SK-N-SH (cell line): ENCODE measurements around the gene SENP1. TPM values are rescaled to one million over a fixed set of nuclear protein-coding genes. Genes with fewer than 3 reads are reported as not detected.
A peak's percentile ranks its signal among the peaks of the same experiment; 100 is the strongest.

Experiments used
- CTCF ChIA-PET: fragments of 300-600, 350-600 bp; formaldehyde crosslinking; extraction: SDS; loops from one replicate; lab custom pipeline; 2021; lab: Yijun Ruan, JAX
- POLR2A ChIA-PET: fragments of 350-600 bp; sonication (Branson Sonifier 250); formaldehyde crosslinking; extraction: SDS; loops from one replicate; lab custom pipeline; 2020; ENCODE audit warnings: antibody characterized with exemption, inconsistent platforms; lab: Yijun Ruan, JAX
- DNase-seq: peaks from one replicate; pipeline ENCODE4 v3.0.0; 2012
- H2AFZ ChIP-seq: fragments of 200-600 bp; sonication (generic); 2 replicates; pipeline ENCODE4 v1.8.1; 2016; ENCODE audit warnings: antibody characterized with exemption, mild to moderate bottlenecking, low read depth
- H3F3A ChIP-seq: fragments of 200-600 bp; sonication (generic); replicated peaks from 2 replicates; pipeline ENCODE3; 2016; ENCODE audit warnings: antibody characterized with exemption, mild to moderate bottlenecking; ENCODE audit not compliant: insufficient read depth
- H3K27ac ChIP-seq, 2 experiments: fragments of 200-500 bp in 1 of 2; fragments of 200-600 bp in 1 of 2; sonication (Bioruptor generic) in 1 of 2; sonication (generic), shearing (Covaris generic) in 1 of 2; 2 replicates each; pipeline versions ENCODE4 v1.5.1 to v1.6.1; 2014 to 2016; ENCODE audit warnings: low read depth in 2 of 2, inconsistent platforms in 1 of 2, low read length in 1 of 2, mild to moderate bottlenecking in 1 of 2, mixed read lengths in 1 of 2
- H3K27me3 ChIP-seq: fragments of 200-600 bp; sonication (generic), shearing (Covaris generic); 2 replicates; pipeline ENCODE4 v1.6.1; 2016; ENCODE audit warnings: mixed run types; ENCODE audit not compliant: insufficient read depth
- H3K36me3 ChIP-seq, 2 experiments: fragments of 200-500 bp in 1 of 2; fragments of 200-600 bp in 1 of 2; sonication (Bioruptor generic) in 1 of 2; sonication (generic) in 1 of 2; replicated peaks in 1 of 2; 2 replicates each; pipeline versions ENCODE3 to v1.5.1; 2014 to 2016; ENCODE audit warnings: low read length in 1 of 2, mild to moderate bottlenecking in 1 of 2; ENCODE audit not compliant: insufficient read depth in 2 of 2, control insufficient read depth in 1 of 2
- H3K4me1 ChIP-seq, 2 experiments: fragments of 200-500 bp in 1 of 2; fragments of 200-600 bp in 1 of 2; sonication (Bioruptor generic) in 1 of 2; sonication (generic), shearing (Covaris generic) in 1 of 2; 2 replicates each; pipeline versions ENCODE4 v1.5.1 to v1.6.1; 2014 to 2016; ENCODE audit warnings: low read depth in 1 of 2, low read length in 1 of 2, mixed run types in 1 of 2; ENCODE audit not compliant: insufficient read depth in 2 of 2, control insufficient read depth in 1 of 2
- H3K4me2 ChIP-seq: fragments of 200-600 bp; sonication (generic), shearing (Covaris generic); 2 replicates; pipeline ENCODE4 v1.6.1; 2017; ENCODE audit warnings: mixed run types
- H3K4me3 ChIP-seq, 2 experiments: fragments of 200-500 bp in 1 of 2; fragments of 200-600 bp in 1 of 2; sonication (Bioruptor generic) in 1 of 2; sonication (generic), shearing (Covaris generic) in 1 of 2; 2 replicates each; pipeline versions ENCODE4 v1.5.1 to v1.8.1; 2014 to 2016; ENCODE audit warnings: low read depth in 2 of 2, inconsistent platforms in 1 of 2, low read length in 1 of 2, mild to moderate bottlenecking in 1 of 2, mixed read lengths in 1 of 2, moderate library complexity in 1 of 2
- H3K79me2 ChIP-seq: fragments of 200-600 bp; sonication (generic); 2 replicates; pipeline ENCODE4 v1.8.1; 2017; ENCODE audit warnings: mild to moderate bottlenecking; ENCODE audit not compliant: insufficient read depth
- H3K9ac ChIP-seq: fragments of 200-600 bp; sonication (generic); 2 replicates; pipeline ENCODE4 v1.6.1; 2017; ENCODE audit warnings: mixed run types
- H3K9me2 ChIP-seq: fragments of 200-600 bp; sonication (generic); 2 replicates; pipeline ENCODE4 v1.6.1; 2017; ENCODE audit warnings: mixed run types
- H3K9me3 ChIP-seq: fragments of 200-600 bp; sonication (generic); 2 replicates; pipeline ENCODE4 v1.6.1; 2017; ENCODE audit warnings: mixed run types, mild to moderate bottlenecking, moderate library complexity
- H4K20me1 ChIP-seq: fragments of 200-600 bp; sonication (generic); 2 replicates; pipeline ENCODE4 v1.6.1; 2017; ENCODE audit warnings: mild to moderate bottlenecking, mixed run types; ENCODE audit not compliant: insufficient read depth
- CTCF ChIP-seq: fragments of 200-600 bp; sonication (generic); IDR thresholded peaks from 2 replicates; pipeline ENCODE4 v1.6.1; 2017; ENCODE audit warnings: antibody characterized with exemption, mild to moderate bottlenecking, moderate library complexity
- ELF1 ChIP-seq: IDR thresholded peaks from 2 replicates; pipeline ENCODE4 v1.4.0; 2012
- EP300 ChIP-seq, 2 experiments: IDR thresholded peaks; 2 replicates each; pipeline versions ENCODE4 v1.4.0 to v1.6.1; 2012; ENCODE audit warnings: borderline replicate concordance in 1 of 2, low read depth in 1 of 2, low read length in 1 of 2
- FOSL2 ChIP-seq: IDR thresholded peaks from 2 replicates; pipeline ENCODE4 v1.4.0; 2012; ENCODE audit warnings: low read depth, mild to moderate bottlenecking, moderate library complexity, borderline replicate concordance
- FOXJ3 ChIP-seq: sonication (generic); formaldehyde crosslinking; IDR thresholded peaks from 2 replicates; pipeline ENCODE4 v1.5.1; 2020; ENCODE audit warnings: mild to moderate bottlenecking, missing genetic modification reagents
- GABPA ChIP-seq: IDR thresholded peaks from 2 replicates; pipeline ENCODE4 v1.4.0; 2012; ENCODE audit warnings: low read depth, mild to moderate bottlenecking
- JUND ChIP-seq: IDR thresholded peaks from 2 replicates; pipeline ENCODE4 v1.4.0; 2012
- MEF2A ChIP-seq: IDR thresholded peaks from 2 replicates; pipeline ENCODE4 v1.4.0; 2012; ENCODE audit warnings: low read depth, borderline replicate concordance
- NFIC ChIP-seq: IDR thresholded peaks from 2 replicates; pipeline ENCODE4 v1.4.0; 2012; ENCODE audit warnings: borderline replicate concordance
- PBX3 ChIP-seq: IDR thresholded peaks from 2 replicates; pipeline ENCODE4; 2012
- RXRA ChIP-seq: IDR thresholded peaks from 2 replicates; pipeline ENCODE4 v1.4.0; 2012; ENCODE audit warnings: low read depth, mild to moderate bottlenecking, borderline replicate concordance
- TCF12 ChIP-seq: IDR thresholded peaks from 2 replicates; pipeline ENCODE4 v1.4.0; 2012
- TEAD4 ChIP-seq: IDR thresholded peaks from 2 replicates; pipeline ENCODE4 v1.4.0; 2012; ENCODE audit warnings: mild to moderate bottlenecking, borderline replicate concordance; ENCODE audit not compliant: insufficient read depth
- WGBS: methylation state at CpG from one replicate; pipeline ENCODE4 v1.1.6; 2017; ENCODE audit warnings: low lambda C conversion rate; 5-methylcytosine and 5-hydroxymethylcytosine counted together
- polyA plus RNA-seq, 3 experiments: library from polyadenylated mRNA; depleted of rRNA; stranded (reverse); fragments of >200 nt; gene quantifications; 2 replicates each; pipeline ENCODE4 v1.2.3, GENCODE V29; 2012
- TF ChIP-seq, protein P1 (sequence below): IDR thresholded peaks from 2 replicates; pipeline ENCODE4 v1.4.0; 2012; ENCODE audit warnings: low read depth
- TF ChIP-seq, protein P2 (sequence below): fragments of 150-350 bp; IDR thresholded peaks from 2 replicates; pipeline ENCODE4 v1.6.1; 2016; ENCODE audit warnings: mild to moderate bottlenecking, low read depth, low read length
- TF ChIP-seq, protein P3 (sequence below): IDR thresholded peaks from 2 replicates; pipeline ENCODE4 v1.4.0; 2012; ENCODE audit warnings: low read depth, borderline replicate concordance

The SENP1 gene
- polyA plus RNA-seq, 1 of the 3 experiments (the other 2 are of a cell fraction) = 5.6 TPM

- no peaks in the 10 kb centered on the region for H3K9me3 ChIP-seq
- H3K36me3 ChIP-seq = no peaks in the 10 kb centered on the region
- no peaks in the 10 kb centered on the region for H3K27me3 ChIP-seq
- peak overlapping the region; percentile 85 to 98 for H3K4me3 ChIP-seq
- H2AFZ ChIP-seq = peak overlapping the region; percentile 99
- H3K4me1 ChIP-seq = peaks cover 10 to 13% of the 10 kb centered on the region in 2 experiments; a peak in 3 of 4 replicates
- H3K27ac ChIP-seq = peak overlapping the region; percentile 95 to 99
- DNase-seq = no peak
- H3K9me2 ChIP-seq = no peaks in the 10 kb centered on the region
- ChIA-PET CTCF (interaction anchor here (1.4 to 1.8 kb wide), 2 partner anchors 58 to 512 kb away, joined by 5 to 6 read pairs; no protein-coding TSS in a partner anchor), POLR2A (interaction anchor here (1.2 to 1.7 kb wide), 4 partner anchors 50 to 90 kb away, joined by 3 to 8 read pairs (median 4); partner anchors contain the start of genes ASB8 and CCDC184)
- TF ChIP-seq, protein P1, sequence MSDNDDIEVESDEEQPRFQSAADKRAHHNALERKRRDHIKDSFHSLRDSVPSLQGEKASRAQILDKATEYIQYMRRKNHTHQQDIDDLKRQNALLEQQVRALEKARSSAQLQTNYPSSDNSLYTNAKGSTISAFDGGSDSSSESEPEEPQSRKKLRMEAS = no peak
- no peak for TF ChIP-seq TEAD4
- TF ChIP-seq GABPA = no peak
- TF ChIP-seq, protein P2, sequence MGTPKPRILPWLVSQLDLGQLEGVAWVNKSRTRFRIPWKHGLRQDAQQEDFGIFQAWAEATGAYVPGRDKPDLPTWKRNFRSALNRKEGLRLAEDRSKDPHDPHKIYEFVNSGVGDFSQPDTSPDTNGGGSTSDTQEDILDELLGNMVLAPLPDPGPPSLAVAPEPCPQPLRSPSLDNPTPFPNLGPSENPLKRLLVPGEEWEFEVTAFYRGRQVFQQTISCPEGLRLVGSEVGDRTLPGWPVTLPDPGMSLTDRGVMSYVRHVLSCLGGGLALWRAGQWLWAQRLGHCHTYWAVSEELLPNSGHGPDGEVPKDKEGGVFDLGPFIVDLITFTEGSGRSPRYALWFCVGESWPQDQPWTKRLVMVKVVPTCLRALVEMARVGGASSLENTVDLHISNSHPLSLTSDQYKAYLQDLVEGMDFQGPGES = no peak
- TF ChIP-seq ELF1 = no peak
- TF ChIP-seq MEF2A = no peak
- no peak for TF ChIP-seq TCF12
- no peak for TF ChIP-seq FOXJ3 (CRISPR knock-in tag)
- no peak for TF ChIP-seq PBX3
- TF ChIP-seq NFIC = no peak
- peaks cover 6% of the 10 kb centered on the region for H3F3A ChIP-seq
- WGBS = 71% methylated on average over 5 of the region's 5 CpGs
- peak overlapping the region; percentile 84 for H3K9ac ChIP-seq
- peak overlapping the region; percentile 78 for H3K4me2 ChIP-seq
- H3K79me2 ChIP-seq = peaks cover 41% of the 10 kb centered on the region
- H4K20me1 ChIP-seq = no peaks in the 10 kb centered on the region
These were observed 1.1 kb upstream of the SENP1 start for GRCh38 chr12:48106681-48107613.

DNA sequence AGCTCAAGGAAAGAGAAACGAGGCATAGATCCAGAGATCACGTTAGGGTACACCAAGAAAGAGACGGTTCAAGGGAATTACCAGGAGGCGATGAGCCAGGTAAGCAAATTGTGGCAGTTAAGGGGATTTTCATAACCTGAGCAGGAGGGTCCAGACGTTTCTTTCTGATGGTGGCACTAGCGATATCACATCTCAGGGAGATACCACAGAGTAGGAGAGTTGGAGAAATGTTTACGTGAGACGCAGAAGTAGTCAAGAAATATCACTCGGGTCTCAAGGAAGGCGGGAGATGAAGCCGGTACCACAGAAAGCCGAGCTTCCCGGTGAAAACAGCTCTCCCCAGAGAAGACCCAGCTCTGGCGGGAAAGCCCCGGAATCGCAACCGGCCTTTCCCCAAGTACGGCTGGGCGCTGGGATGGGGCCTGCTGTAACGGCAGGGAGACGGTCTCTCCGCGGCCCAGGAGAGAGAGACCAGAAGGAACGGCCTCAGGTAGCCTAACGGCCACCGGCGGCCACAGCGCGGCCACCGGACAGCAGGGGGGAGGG, 485 bp downstream of the SENP1 start:
- DNase-seq = no peak

More for the DNA sequence above, 485 bp downstream of the SENP1 start:
- Histone ChIP-seq H3K27ac (peak overlapping the region; percentile 95 to 99), H3K79me2 (peaks cover 57% of the 10 kb centered on the region), H4K20me1 (no peaks in the 10 kb centered on the region), H2AFZ (peak overlapping the region; percentile 99), H3K4me1 (peaks cover 10 to 13% of the 10 kb centered on the region in 2 experiments; a peak in 3 of 4 replicates), H3K4me3 (peak overlapping the region; percentile 85 to 98), H3K9me3 (no peaks in the 10 kb centered on the region), H3K36me3 (peaks cover 0 to 4% of the 10 kb centered on the region in 2 experiments), H3K9ac (peak overlapping the region; percentile 84), H3K27me3 (no peaks in the 10 kb centered on the region), H3K9me2 (no peaks in the 10 kb centered on the region), H3K4me2 (peak overlapping the region; percentile 78), H3F3A (peaks cover 6% of the 10 kb centered on the region)
- TF ChIP-seq JUND (no peak), TCF12 (no peak), RXRA (no peak), EP300 (IDR thresholded peaks at IDR 0.05; ENCODE audit: borderline replicate concordance in 1 of 2, low read depth in 1 of 2, low read length in 1 of 2) (no peak), GABPA (no peak), FOSL2 (no peak), CTCF (no peak)
- TF ChIP-seq, protein P3, sequence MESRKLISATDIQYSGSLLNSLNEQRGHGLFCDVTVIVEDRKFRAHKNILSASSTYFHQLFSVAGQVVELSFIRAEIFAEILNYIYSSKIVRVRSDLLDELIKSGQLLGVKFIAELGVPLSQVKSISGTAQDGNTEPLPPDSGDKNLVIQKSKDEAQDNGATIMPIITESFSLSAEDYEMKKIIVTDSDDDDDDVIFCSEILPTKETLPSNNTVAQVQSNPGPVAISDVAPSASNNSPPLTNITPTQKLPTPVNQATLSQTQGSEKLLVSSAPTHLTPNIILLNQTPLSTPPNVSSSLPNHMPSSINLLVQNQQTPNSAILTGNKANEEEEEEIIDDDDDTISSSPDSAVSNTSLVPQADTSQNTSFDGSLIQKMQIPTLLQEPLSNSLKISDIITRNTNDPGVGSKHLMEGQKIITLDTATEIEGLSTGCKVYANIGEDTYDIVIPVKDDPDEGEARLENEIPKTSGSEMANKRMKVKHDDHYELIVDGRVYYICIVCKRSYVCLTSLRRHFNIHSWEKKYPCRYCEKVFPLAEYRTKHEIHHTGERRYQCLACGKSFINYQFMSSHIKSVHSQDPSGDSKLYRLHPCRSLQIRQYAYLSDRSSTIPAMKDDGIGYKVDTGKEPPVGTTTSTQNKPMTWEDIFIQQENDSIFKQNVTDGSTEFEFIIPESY = no peak
- WGBS = 3% methylated on average over 24 of the region's 30 CpGs
- CTCF ChIA-PET = interaction anchor here (1.1 to 1.8 kb wide), 5 partner anchors 14 to 514 kb away, joined by 3 to 6 read pairs (median 4); partner anchors contain the start of gene ASB8
- POLR2A ChIA-PET = interaction anchor here (0.6 to 2.0 kb wide), 10 partner anchors 14 to 362 kb away, joined by 3 to 8 read pairs (median 4); partner anchors contain the start of genes ASB8, CCDC184, PFKM and VDR
